Activated CD8-positive, alpha-beta memory T cell treated with anti-CD3 and anti-CD28 coated beads for 4 hours (primary cell): Measurements from ENCODE around the gene GRHL3.

Experiments
- DNase-seq, 2 donors: peaks; one replicate each; pipeline ENCODE4 v3.0.0-alpha.2; 2020; ENCODE audit warnings: low read depth in 2 of 2

GRHL3 gene

DNA sequence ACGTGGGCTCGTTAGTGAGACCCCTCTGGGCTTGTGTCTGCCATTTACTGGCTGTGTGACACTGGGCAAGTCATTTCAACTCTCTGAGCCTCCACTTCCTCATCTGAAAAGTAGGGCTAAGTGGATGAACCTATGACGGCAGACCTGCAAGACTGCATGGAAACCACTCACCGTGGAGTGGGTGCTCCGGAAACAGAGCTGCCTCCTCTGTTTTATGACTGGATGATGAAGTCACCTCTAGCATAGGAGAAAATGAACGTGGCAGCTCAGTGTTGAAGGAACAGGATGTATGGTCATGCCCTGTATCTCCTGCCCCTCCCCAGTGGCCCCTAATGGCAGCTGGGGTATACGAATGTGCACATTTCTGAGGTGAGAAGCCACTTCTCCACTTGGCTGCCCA is 53.9 kb downstream of the GRHL3 start:
- DNase-seq: no peak

DNA sequence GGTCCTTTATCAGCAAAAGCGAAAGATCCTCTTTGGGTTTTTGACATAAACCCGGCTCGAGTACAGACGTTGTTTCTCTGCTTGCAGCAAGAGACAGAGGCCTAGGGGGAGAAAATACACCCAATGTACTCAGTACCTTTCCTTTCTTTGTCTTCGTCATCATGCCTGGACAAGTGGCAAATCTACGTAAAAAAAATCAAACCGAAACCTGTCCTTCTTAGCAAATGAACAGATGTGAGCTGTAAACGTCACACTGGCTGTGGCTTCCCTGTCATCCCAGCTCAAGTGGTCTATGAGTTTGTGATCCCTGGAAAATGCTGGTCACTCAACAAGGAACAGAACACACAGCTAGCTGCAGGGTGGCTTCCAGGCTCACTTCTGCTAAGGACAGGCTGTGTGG is 54.6 kb downstream of the GRHL3 start:
- no peak for DNase-seq

DNA sequence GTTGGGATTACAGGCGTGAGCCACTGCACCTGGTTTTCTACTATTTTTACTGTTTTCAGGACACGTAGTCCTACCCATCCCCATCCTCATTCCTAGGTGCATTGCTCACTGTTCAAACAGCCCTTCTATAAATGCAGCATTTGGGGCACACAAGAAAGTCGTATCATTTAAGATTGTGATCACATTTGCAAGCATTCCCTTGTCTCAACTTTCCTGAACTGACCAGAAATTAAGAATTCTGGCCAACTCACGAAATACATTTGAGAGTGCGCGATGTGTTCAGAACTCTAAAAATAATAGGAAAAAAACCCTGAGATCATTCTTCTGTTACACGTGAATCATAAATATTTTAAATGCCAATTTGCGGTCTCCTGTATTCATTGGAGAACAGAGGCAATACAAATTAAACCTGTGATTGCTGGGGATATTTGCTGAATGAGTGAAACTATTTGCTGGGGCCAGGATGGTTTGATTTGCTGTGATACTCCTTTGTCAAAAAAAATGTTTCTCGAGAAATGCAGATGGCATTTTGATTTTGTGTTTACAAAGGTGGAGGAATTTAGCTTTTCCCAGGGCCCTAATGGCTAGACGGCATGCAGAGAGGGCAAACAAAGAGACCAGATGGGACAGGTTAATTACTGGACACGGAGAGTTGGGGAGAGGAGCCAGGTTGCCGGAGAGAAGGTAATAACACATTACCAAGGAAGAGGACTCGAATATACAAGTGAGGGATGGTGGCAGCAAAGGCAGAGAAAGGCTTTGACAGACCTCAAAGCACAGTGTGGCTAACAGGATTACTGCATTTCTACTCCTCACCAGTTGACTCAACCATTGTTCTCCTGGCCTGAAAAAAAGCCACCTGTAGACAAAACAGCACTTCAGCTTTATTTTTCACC is 56.0 kb downstream of the GRHL3 start:
- no peak for DNase-seq

DNA sequence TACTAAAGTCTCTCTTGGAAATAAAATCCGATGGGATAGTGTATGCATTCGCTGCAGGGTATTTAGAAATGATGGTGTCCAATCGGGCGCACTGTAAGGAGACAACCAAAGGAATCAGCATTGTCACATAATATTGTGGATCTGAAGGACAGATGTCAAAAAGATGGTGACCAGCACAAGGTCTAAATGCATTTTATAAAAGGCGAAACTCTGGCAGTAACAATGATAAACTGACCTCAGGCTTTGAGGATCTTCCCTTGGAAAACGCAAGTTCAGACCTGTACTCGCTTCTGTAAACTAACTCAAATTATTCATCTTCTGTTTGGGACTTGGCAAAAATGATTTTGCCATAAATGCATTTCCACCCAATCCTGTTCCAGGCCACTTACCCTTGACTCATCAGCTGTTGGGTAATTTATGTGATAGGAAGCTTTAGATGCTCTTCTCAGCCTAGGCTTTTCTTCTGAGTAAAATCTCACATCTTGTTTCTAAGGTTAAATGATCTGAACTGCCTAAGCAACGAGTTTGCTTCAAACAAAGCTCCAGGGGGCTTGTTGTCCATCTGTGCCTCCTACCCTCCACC is 60.7 kb downstream of the GRHL3 start:
- no peak for DNase-seq

DNA sequence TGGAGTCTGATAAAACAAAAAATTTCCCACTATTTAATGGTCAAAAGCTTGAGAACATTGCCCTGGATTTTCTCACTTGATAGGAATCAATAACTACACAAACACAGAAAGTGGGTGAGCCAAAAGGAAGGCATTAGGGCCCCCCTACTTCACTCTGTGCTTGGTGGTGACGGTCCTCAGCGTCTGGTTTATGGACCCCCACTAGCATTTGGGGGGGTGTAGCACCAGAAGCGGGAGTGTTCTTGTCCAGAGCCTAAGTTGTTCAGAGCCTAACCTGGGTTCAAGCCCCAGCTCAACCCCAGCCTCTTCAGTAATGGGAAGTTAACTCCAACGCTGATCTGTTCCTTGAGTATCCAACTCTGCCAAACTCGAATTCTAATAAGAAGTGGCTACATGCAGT is 61.4 kb downstream of the GRHL3 start:
- DNase-seq: no peak

DNA sequence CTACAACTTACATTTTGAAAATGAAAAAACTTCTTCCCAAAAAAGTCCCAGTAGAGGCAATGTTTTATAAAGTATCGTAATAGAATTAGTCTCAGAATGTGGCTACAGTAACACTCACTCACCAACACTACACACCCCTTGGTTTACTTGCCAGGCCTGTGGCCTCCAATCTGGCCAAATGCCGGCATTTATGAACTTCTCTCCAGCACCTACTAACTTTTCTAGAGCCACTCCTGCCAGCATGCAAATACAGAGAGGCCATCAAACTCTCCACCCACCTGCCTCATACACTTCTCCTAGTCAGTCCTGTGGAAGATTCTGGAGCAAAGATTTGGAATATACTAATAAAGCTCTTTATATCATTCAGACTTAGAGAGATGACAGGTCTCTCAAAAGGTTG is 62.1 kb downstream of the GRHL3 start:
- DNase-seq: no peak

DNA sequence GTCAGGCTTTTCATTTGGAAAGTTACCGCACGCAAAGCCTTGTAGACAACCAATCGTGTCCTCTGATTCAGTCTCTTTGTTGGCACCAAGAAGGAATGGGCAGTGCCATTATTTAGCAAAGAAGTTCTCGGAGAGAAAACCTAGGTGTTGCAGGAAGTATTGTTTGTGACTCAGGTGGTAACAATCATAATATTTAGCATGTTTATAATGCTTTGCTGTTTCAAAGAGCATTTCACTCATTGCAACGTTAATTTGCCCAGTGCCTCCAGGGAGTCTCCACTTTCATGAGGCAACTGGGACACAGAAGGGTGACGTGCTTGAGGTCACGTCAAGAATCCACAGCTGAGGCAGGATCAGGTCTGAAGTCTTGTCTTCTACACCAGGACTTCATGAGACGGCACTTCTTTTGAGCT is 63.0 kb downstream of the GRHL3 start:
- no peak for DNase-seq

DNA sequence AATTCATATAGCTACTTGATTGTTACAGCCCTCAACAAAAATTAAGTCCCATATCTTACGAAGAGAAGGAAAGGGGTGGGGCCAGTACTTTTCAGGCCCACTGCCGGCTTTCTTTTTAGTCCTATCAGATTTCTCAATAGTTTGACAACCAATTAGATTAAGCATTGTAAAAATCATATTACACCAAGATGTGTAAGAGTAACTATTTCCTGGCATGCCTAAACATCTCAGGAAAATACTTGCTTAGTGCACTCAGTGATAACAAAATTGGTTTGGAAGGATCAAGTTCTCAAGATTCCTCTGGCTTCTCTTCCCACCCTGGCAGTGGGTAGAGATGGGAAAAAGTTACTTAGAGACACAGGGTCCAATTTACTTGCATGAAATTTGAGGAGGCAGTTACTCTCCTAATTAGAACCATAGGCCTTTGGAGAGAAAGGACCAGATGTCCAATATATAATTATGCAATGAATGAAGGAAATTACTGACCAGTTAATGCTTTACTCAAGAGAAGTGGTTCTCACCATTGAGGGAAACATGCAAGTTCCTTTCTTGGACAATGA is 64.3 kb downstream of the GRHL3 start:
- no peak for DNase-seq

DNA sequence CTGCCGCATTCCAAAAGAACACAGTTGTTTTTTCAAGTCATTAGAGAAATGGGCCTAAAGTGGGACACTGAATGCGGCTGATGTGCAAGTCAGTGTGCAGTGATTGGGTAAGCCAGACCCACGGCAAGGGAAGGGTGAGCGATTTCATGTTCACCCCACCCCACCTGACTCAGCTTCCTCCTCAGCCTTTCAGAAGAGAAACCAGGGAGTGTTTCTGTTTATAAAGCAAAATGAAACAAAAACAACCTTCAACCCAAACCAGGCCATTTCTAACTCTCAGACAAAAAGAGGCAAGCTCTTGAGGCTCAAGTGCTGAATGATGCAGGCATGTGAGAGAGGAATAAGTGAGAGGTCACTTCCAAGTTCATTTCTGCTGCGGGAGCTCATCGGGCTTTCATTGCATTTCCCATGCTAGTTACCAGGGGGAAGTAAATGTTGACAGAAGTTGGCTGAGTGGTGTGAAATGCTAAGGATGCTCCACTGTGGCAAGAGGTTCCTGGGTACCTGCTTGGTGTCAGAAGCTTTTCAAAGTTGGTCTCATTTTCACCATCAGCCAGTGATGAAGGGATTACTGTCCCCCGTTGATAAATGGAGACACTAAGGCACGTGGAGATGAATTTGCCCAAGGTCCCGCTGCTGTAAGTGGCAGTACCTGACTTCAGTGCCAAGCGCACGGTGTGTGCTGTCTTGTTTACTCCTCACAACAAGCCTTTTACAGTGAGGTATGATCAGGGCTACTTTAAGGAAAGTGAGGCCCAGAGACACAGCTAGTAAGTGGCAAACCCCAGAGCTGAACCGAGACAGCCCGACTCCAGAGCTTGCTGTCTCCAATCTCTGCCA is 65.3 kb downstream of the GRHL3 start:
- no peak for DNase-seq

DNA sequence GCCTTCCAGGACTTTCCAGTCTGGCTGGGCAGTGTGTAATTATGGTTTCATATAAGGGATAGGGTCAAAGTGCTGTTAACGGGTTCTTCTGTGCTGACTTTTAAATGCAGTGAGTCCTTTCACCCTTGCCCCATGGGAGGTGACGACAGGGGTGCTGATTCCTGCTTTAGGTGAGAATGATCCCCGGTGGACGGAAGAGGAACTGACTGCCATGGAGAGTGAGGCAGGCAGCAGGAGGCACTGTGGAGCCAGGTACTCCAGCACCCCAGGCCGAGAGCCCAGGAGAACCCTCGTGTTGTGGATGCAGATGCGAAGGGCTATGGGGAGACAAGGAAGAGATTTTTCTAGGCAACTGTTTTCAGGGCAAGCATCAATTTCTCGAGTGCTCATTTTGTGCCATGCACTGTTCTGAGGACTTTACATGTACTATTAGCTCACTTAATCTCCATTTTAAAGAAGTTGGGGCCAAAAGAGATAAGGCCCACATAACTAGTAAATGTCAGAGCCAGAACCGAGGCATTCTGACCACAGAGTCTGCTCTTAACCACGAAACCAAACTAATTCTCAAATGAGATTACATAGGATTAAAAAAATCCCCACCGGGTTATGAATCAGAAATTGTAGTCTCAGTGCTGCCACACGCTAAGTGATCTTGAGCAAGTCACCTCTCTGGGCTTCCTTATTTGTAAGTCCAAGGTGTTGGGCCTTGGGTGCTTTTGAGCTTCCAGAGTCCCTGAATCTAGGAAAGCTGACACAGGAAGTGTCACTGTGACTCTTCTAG is 66.2 kb downstream of the GRHL3 start:
- DNase-seq: no peak

DNA sequence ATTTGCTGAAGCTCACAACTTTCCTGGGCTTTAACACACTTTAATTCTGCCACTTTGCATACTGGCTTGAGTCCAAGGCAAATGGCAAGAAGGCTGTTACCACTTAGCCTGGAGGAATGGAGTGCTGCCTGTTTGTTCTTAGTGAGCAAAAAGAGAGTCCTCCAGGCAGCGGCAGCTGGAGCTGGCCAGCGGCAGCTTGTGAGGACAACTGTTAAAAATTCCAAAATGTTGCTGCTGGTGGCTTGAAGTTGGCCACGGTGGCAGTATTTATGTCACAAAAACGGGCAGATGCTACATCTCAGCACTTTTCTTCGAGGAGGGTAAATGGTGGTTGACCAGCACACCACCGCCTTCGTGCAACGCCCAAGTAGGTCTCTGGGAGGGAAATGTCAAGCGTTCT is 67.1 kb downstream of the GRHL3 start:
- DNase-seq: no peak

DNA sequence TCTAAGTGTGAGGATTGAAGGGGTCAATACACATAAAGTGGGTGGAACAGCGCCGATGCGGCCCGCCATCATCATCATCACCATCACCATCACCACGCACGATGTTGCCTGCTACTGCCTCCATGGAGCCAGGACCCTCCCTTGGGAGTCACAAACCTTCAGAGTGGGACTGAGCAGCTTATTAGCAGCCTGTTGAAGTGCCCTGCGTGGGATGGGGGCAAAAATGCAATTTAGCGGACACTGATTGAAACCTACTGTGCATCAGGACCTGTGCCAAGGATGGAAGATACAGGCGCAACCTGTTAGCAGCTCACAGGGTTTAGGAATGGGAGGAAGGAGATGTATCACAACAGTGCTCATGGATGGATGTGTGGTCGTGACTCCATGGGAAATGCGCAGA is 67.8 kb downstream of the GRHL3 start:
- no peak for DNase-seq

DNA sequence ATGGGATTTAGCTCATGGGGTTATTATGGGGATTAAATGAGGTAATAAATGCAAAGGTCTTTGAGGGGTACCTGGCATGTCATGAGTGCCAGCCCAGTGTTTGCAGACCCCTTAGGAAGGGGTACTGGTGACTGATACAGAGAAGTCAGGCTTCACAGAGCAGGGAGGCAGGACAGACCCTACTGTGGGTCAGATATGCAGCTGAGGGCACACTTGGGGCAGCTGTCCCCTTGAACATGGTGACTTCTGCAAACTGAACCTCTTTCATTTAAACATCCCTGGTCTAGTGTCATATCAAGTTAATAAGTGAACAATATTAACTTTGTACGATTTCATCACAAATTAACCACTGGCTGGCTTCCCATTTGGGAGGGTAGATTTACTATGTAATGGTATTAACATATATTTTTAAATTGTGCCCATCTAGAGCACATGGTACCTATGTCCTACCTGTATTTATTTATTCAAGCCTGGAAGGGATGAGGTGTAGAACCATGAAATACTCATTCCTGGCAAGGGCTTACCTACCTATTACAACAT is 68.5 kb downstream of the GRHL3 start:
- no peak for DNase-seq

DNA sequence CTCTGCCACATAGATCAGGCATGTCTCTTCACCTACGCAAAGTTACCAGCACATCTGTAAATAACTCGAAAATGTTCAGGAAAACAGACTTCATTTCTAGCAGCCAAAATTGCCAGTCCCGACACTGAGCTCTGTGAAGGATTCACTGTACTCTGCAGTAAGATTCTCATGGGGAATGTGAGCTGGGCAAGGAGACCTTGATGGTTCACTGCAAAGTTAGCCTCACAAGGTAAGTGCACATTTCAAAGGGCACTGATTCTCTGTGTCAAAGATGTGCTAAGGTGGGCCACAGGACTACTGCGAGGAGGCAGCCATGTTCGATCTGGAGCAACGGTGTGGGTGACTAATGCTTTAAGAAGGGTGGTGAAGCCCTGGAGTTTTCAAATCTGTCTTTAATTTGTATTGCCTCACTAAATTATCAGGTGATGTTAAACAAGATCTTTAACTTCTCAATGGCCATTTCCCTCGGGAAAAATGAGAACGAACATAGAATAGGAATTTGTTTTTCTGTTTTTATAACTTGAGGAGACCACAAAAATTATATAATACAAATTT is 69.3 kb downstream of the GRHL3 start:
- no peak for DNase-seq

DNA sequence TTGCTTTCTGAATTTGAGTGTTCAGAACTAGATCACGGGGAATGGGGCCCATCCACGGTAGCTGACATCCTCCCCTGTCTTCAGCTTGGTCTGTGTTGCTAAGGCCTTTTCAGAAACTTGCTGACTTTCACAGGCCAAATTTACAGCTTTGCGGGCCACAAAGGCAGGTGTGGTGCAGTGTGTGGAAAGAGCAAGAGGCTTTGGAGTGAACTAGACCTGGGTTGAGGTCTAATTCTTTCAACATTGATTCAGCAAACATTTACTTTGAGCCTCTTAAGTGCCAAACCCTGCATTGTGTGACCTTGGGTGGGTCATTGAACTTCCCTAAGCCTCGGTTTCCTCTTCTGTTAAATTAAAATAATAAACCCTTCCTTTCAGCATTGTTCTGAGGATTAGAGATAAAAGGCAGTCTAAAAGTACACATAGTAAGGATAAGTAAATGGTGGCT is 70.1 kb downstream of the GRHL3 start:
- DNase-seq: no peak

DNA sequence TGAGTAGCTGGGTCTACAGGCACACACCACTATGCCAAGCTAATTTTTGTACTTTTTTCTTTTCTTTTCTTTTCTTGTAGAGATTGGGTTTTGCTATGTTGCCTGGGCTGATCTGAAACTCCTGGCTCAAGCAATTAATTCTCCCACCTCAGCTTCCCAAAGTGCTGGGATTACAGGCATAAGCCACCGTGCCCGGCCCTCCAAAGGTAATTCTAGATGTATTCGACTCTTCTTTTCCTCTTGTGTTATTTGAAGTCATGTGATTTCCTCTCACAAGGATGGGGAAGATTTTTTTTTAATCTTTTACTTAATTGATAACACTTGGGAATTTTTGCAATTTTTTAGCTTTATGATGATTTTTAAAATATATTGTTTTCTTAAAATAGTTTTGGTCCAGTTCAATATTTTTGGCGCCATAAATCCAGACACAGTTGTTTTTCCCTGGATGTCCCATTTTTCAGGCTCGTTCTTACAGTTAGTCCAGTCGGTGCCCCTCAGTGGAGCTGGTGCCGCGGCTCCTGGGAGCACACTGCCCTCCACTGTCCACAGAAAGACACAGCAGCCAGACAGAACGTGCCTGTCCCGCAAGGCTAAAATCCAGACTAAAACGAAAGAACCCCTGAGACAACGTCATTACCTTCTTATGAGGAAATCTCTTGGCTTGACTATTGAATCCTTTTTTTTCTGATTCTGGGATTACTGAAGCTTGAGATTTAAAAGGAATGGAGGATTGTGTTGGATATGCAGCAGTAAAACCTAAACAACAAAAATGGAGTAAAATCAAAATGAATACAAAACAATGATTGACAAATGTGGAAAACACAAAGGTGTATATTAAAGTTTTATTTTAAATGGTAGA is 72.0 kb downstream of the GRHL3 start:
- peak; percentile 31 to 41 for DNase-seq

DNA sequence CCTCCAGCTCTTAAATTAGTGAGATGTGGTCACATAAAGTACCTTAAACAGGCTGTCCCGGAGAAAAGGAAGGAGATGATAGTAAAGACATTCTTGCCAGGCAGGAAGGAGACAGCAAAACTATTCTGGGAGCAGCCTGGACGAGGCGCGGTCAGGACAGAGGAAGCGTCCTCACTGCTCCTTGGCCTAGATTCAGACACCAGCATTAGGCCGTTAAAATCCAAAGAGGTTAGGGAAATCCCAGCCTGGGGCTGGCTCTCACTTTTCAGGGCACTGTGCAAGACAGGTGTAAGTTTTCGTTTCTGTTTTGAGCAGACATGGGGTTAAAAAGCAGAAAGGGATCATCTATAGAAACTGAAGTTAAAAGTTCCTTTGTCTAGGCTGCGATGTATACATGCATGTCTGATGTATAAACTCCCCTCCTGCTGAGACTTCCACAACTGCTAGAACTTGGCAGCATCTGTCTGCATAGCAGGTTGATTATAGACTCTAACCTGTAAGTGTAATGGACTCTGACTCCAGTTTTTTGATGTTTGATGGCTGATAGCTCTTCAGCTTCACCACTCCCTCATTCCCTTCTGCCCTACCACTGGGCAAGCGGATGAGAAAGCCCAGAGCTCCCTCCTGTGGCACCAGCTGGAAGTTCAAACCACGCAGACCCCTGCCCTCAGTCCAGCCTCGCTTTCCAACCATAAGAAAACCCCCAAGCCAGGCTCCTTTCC is 72.9 kb downstream of the GRHL3 start:
- DNase-seq: peak in 1 of 2 donors; percentile 38

DNA sequence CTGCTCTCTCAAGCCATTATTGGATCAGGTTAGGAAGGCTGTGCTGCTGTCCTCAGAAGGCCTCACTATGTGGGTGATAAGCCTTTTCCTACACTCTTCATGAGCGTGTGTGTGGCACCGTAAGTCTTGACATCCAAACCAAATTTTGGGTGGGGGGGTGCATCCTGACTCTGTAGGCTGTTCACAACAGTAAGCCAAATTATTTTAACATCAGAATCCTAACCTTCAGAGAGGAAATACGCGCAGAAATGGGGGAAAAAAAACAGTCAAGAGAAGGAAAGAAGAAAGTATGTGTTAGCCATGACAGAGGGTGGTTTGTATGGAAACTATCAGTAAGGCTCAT is 73.4 kb downstream of the GRHL3 start:
- DNase-seq: no peak

DNA sequence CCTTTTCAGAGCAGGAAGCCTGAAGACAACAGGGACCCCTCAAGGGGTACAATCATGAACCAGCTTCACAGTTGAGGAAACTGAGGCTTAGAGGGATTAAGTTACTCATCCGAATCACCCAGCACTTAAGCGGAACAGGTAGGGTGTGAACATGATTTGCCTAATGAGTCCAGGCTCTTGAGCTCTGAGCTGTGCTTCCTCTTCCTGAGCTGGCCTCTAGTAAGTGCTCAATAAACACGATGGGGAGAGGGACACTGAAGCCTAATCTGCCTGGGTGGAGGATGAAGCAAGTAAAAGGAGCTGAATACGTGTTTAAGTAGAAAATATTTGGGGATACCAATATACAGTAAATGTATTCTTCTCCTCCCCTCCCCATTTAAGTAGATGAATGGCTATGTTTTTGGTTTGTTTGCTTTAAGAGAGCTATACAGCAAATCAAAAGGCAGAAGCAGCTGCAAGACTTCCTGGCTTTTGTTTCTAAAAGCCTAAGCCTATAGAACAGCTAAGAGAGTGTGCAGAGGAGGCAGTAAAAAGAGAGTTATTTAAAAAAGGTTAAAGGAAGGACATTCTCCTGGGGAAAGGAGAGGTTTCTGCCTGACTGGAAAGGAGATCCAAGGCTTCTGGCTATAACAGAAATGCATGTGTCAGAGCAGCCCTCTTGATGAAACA is 74.0 kb downstream of the GRHL3 start:
- no peak for DNase-seq
